ENCODE data around the gene XKR7. TPM values are rescaled to one million over a fixed set of nuclear protein-coding genes. Genes with fewer than 3 reads are reported as not detected.

XKR7 gene
- total RNA-seq, 1 donor, result under 0.01 TPM

- H3K4me2 ChIP-seq (ENCODE audit: insufficient read depth, low read length), result no peak overlapping the region
- no peak overlapping the region for H3K4me3 ChIP-seq (ENCODE audit: insufficient read depth, low read length)
- no peak for DNase-seq (ENCODE audit: insufficient read length, low spot score, missing footprints)
- H3K4me1 ChIP-seq (ENCODE audit: insufficient read depth, low read length), result no peaks in the 10 kb centered on the region
- peaks cover 59% of the 10 kb centered on the region for H3K27me3 ChIP-seq (ENCODE audit: insufficient read depth, low read length)
- no peak overlapping the region for H3K27ac ChIP-seq (ENCODE audit: low read depth, low read length)
- no peak overlapping the region for H2AFZ ChIP-seq (ENCODE audit: low read length)
- no peaks in the 10 kb centered on the region for H4K20me1 ChIP-seq (ENCODE audit: insufficient read depth, low read length)
- no peaks in the 10 kb centered on the region for H3K9me3 ChIP-seq (ENCODE audit: low read depth, low read length)
- H3K36me3 ChIP-seq (ENCODE audit: insufficient read depth, low read length), result no peaks in the 10 kb centered on the region
- H3K79me2 ChIP-seq (ENCODE audit: insufficient read depth, low read length), result no peaks in the 10 kb centered on the region
- TF ChIP-seq CTCF (IDR thresholded peaks at IDR 0.05; ENCODE audit: extremely low read depth, low read depth, low read length), result no peak
Observed at GRCh38 chr20:32019156-32019510, 51.2 kb downstream of the XKR7 start.

GRCh38 chr20:32019563-32020463 is 51.9 kb downstream of the XKR7 start:
- no peak for TF ChIP-seq CTCF (IDR thresholded peaks at IDR 0.05; ENCODE audit: extremely low read depth, low read depth, low read length)
- no peaks in the 10 kb centered on the region for H3K36me3 ChIP-seq (ENCODE audit: insufficient read depth, low read length)
- peaks cover 56% of the 10 kb centered on the region for H3K27me3 ChIP-seq (ENCODE audit: insufficient read depth, low read length)
- H4K20me1 ChIP-seq (ENCODE audit: insufficient read depth, low read length), result no peaks in the 10 kb centered on the region
- H2AFZ ChIP-seq (ENCODE audit: low read length), result no peak overlapping the region
- H3K9me3 ChIP-seq (ENCODE audit: low read depth, low read length), result no peaks in the 10 kb centered on the region
- no peak overlapping the region for H3K4me3 ChIP-seq (ENCODE audit: insufficient read depth, low read length)
- H3K4me2 ChIP-seq (ENCODE audit: insufficient read depth, low read length), result no peak overlapping the region
- H3K4me1 ChIP-seq (ENCODE audit: insufficient read depth, low read length), result no peaks in the 10 kb centered on the region
- H3K79me2 ChIP-seq (ENCODE audit: insufficient read depth, low read length), result no peaks in the 10 kb centered on the region
- H3K27ac ChIP-seq (ENCODE audit: low read depth, low read length), result no peak overlapping the region
- peak; percentile 57 for DNase-seq (ENCODE audit: insufficient read length, low spot score, missing footprints)

- Histone ChIP-seq H3K36me3 (ENCODE audit: insufficient read depth, low read length) (no peaks in the 10 kb centered on the region), H3K4me3 (ENCODE audit: insufficient read depth, low read length) (no peak overlapping the region), H3K27ac (ENCODE audit: low read depth, low read length) (no peak overlapping the region), H3K4me1 (ENCODE audit: insufficient read depth, low read length) (no peaks in the 10 kb centered on the region), H2AFZ (ENCODE audit: low read length) (no peak overlapping the region), H3K79me2 (ENCODE audit: insufficient read depth, low read length) (no peaks in the 10 kb centered on the region), H4K20me1 (ENCODE audit: insufficient read depth, low read length) (no peaks in the 10 kb centered on the region), H3K4me2 (ENCODE audit: insufficient read depth, low read length) (no peak overlapping the region), H3K27me3 (ENCODE audit: insufficient read depth, low read length) (peaks cover 64% of the 10 kb centered on the region), H3K9me3 (ENCODE audit: low read depth, low read length) (no peaks in the 10 kb centered on the region)
- DNase-seq (ENCODE audit: insufficient read length, low spot score, missing footprints), result peak; percentile 87
- TF ChIP-seq CTCF (IDR thresholded peaks at IDR 0.05; ENCODE audit: extremely low read depth, low read depth, low read length), result no peak
Observed at GRCh38 chr20:32021091-32021490, 53.1 kb downstream of the XKR7 start.

- Histone ChIP-seq H3K79me2 (ENCODE audit: insufficient read depth, low read length) (no peaks in the 10 kb centered on the region), H3K36me3 (ENCODE audit: insufficient read depth, low read length) (no peaks in the 10 kb centered on the region), H3K4me1 (ENCODE audit: insufficient read depth, low read length) (no peaks in the 10 kb centered on the region), H3K4me2 (ENCODE audit: insufficient read depth, low read length) (no peak overlapping the region), H3K9me3 (ENCODE audit: low read depth, low read length) (no peaks in the 10 kb centered on the region), H4K20me1 (ENCODE audit: insufficient read depth, low read length) (no peaks in the 10 kb centered on the region), H3K27ac (ENCODE audit: low read depth, low read length) (no peak overlapping the region), H3K4me3 (ENCODE audit: insufficient read depth, low read length) (no peak overlapping the region), H2AFZ (ENCODE audit: low read length) (no peak overlapping the region), H3K27me3 (ENCODE audit: insufficient read depth, low read length) (peaks cover 48% of the 10 kb centered on the region)
- TF ChIP-seq CTCF (IDR thresholded peaks at IDR 0.05; ENCODE audit: extremely low read depth, low read depth, low read length), result no peak
- DNase-seq (ENCODE audit: insufficient read length, low spot score, missing footprints), result no peak
Observed at GRCh38 chr20:32024683-32025295, 56.8 kb downstream of the XKR7 start.

Measured in osteoblast (primary cell).